Fibroblast of skin of left biceps (primary cell): ENCODE measurements around the gene CLASP1.

Experiments used
- DNase-seq, 2 experiments: peaks; one replicate each; pipeline ENCODE4 v3.0.0-alpha.2; 2013; ENCODE audit warnings: low read depth in 2 of 2

CLASP1 gene

GRCh38 chr2:121427187-121427689 is 222.0 kb downstream of the CLASP1 start:
- no peak for DNase-seq

- no peak for DNase-seq
Measured at GRCh38 chr2:121420486-121420885, 228.8 kb downstream of the CLASP1 start.

GRCh38 chr2:121419081-121419699 is 230.1 kb downstream of the CLASP1 start:
- DNase-seq = no peak

- DNase-seq = no peak
Measured at GRCh38 chr2:121418494-121419058, 230.7 kb downstream of the CLASP1 start.

- DNase-seq = no peak
Measured at GRCh38 chr2:121417826-121418225, 231.4 kb downstream of the CLASP1 start.

- DNase-seq = no peak
Measured at GRCh38 chr2:121415727-121416126, 233.5 kb downstream of the CLASP1 start.

- DNase-seq = no peak
Measured at GRCh38 chr2:121412349-121412748, 236.9 kb downstream of the CLASP1 start.

GRCh38 chr2:121409966-121410365 is 239.3 kb downstream of the CLASP1 start:
- no peak for DNase-seq

- DNase-seq = no peak
Measured at GRCh38 chr2:121409388-121409787, 239.9 kb downstream of the CLASP1 start.

- DNase-seq = no peak
Measured at GRCh38 chr2:121408641-121409040, 240.6 kb downstream of the CLASP1 start.

GRCh38 chr2:121405233-121405632 is 244.0 kb downstream of the CLASP1 start:
- no peak for DNase-seq

GRCh38 chr2:121400201-121400600 is 249.1 kb downstream of the CLASP1 start:
- DNase-seq = no peak

GRCh38 chr2:121398853-121399252 is 250.4 kb downstream of the CLASP1 start:
- no peak for DNase-seq

- DNase-seq = no peak
Measured at GRCh38 chr2:121390082-121390692, 259.1 kb downstream of the CLASP1 start.

- DNase-seq = no peak
Measured at GRCh38 chr2:121388371-121388770, 260.9 kb downstream of the CLASP1 start.

GRCh38 chr2:121387591-121388325 is 261.5 kb downstream of the CLASP1 start:
- no peak for DNase-seq

GRCh38 chr2:121386707-121387106 is 262.6 kb downstream of the CLASP1 start:
- no peak for DNase-seq

GRCh38 chr2:121386102-121386501 is 263.2 kb downstream of the CLASP1 start:
- DNase-seq = no peak

GRCh38 chr2:121382744-121383143 is 266.5 kb downstream of the CLASP1 start:
- DNase-seq = no peak

GRCh38 chr2:121377646-121378045 is 271.6 kb downstream of the CLASP1 start:
- no peak for DNase-seq

- DNase-seq = no peak
Measured at GRCh38 chr2:121376535-121377250, 272.6 kb downstream of the CLASP1 start.

- DNase-seq = no peak
Measured at GRCh38 chr2:121375621-121376159, 273.6 kb downstream of the CLASP1 start.
